Liver (tissue), 9 donors: ENCODE measurements around the gene GARIN3. TPM values are rescaled to one million over a fixed set of nuclear protein-coding genes. Genes with fewer than 3 reads are reported as not detected.
"Not testable (repeated sequence)": the region's sequence is repeated elsewhere in the genome, so short reads cannot be mapped to it uniquely, and the experiment has no call there.

Experiments used
- DNase-seq: peaks from one replicate; pipeline ENCODE4 v3.0.0-alpha.2; 2017; ENCODE audit warnings: low spot score
- H3K27ac ChIP-seq, 2 donors: one replicate each; pipeline ENCODE4 v1.7.0; 2013; ENCODE audit warnings: inconsistent platforms in 2 of 2, low read length in 2 of 2, control low read depth in 1 of 2, low read depth in 1 of 2, mild to moderate bottlenecking in 1 of 2
- H3K27me3 ChIP-seq, 4 donors: one replicate each; pipeline versions ENCODE4 v1.6.1 to v1.7.0; 2013; ENCODE audit warnings: low read length in 3 of 4, inconsistent platforms in 1 of 4, mild to moderate bottlenecking in 1 of 4, moderate library complexity in 1 of 4; ENCODE audit not compliant: control insufficient read depth in 4 of 4, insufficient read depth in 4 of 4
- H3K36me3 ChIP-seq, 4 donors: one replicate each; pipeline versions ENCODE4 v1.6.1 to v1.7.0; 2013; ENCODE audit warnings: low read length in 3 of 4, mild to moderate bottlenecking in 3 of 4, low read depth in 1 of 4, moderate library complexity in 1 of 4; ENCODE audit not compliant: control insufficient read depth in 4 of 4, insufficient read depth in 3 of 4
- H3K4me1 ChIP-seq, 4 donors: one replicate each; pipeline versions ENCODE4 v1.6.1 to v1.7.0; 2013; ENCODE audit warnings: low read length in 3 of 4, mild to moderate bottlenecking in 3 of 4, moderate library complexity in 1 of 4; ENCODE audit not compliant: control insufficient read depth in 4 of 4, insufficient read depth in 4 of 4
- H3K4me3 ChIP-seq, 3 donors: one replicate each; pipeline versions ENCODE4 v1.6.1 to v1.7.0; 2013; ENCODE audit warnings: low read length in 3 of 3, control low read depth in 1 of 3, low read depth in 1 of 3, mild to moderate bottlenecking in 1 of 3
- H3K9ac ChIP-seq, 2 donors: one replicate each; pipeline ENCODE4 v1.7.0; 2013; ENCODE audit warnings: low read length in 2 of 2, mild to moderate bottlenecking in 2 of 2, moderate library complexity in 2 of 2, control low read depth in 1 of 2, low read depth in 1 of 2
- H3K9me3 ChIP-seq, 4 donors: one replicate each; pipeline versions ENCODE4 v1.6.1 to v1.7.0; 2013; ENCODE audit warnings: low read length in 3 of 4; ENCODE audit not compliant: control insufficient read depth in 4 of 4
- EGR1 ChIP-seq, 2 donors: IDR thresholded peaks; 2 replicates each; pipeline ENCODE4 v1.6.1; 2016 to 2018; ENCODE audit warnings: antibody characterized with exemption in 2 of 2, low read depth in 2 of 2
- FOXA1 ChIP-seq: IDR thresholded peaks from 2 replicates; pipeline ENCODE4 v1.6.1; 2016; ENCODE audit warnings: antibody characterized with exemption
- FOXA2 ChIP-seq: IDR thresholded peaks from 2 replicates; pipeline ENCODE4 v1.6.1; 2016; ENCODE audit warnings: antibody characterized with exemption
- HNF4A ChIP-seq, 2 donors: conservative IDR thresholded peaks; 2 replicates each; pipeline ENCODE4 v1.6.1; 2016; ENCODE audit warnings: antibody characterized with exemption in 2 of 2, mild to moderate bottlenecking in 2 of 2
- HNF4G ChIP-seq: IDR thresholded peaks from 2 replicates; pipeline ENCODE4 v1.6.1; 2016; ENCODE audit warnings: antibody characterized with exemption
- JUND ChIP-seq, 2 donors: IDR thresholded peaks; 2 replicates each; pipeline ENCODE4 v1.6.1; 2016; ENCODE audit warnings: antibody characterized with exemption in 2 of 2
- NR2F2 ChIP-seq: IDR thresholded peaks from 2 replicates; pipeline ENCODE4 v1.6.1; 2016; ENCODE audit warnings: antibody characterized with exemption
- RAD21 ChIP-seq, 2 donors: IDR thresholded peaks; 2 replicates each; pipeline ENCODE4 v1.6.1; 2016; ENCODE audit warnings: antibody characterized with exemption in 2 of 2, mild to moderate bottlenecking in 2 of 2
- RXRA ChIP-seq, 2 donors: IDR thresholded peaks; 2 replicates each; pipeline ENCODE4 v1.6.1; 2017 to 2018; ENCODE audit warnings: antibody characterized with exemption in 2 of 2, mild to moderate bottlenecking in 1 of 2
- SP1 ChIP-seq: IDR thresholded peaks from 2 replicates; pipeline ENCODE4 v1.6.1; 2018; ENCODE audit warnings: antibody characterized with exemption, mild to moderate bottlenecking
- WGBS: extraction: QIAGEN DNeasy Blood & Tissue Kit; methylation state at CpG from one replicate; pipeline ENCODE4 v1.1.7; 2013; 5-methylcytosine and 5-hydroxymethylcytosine counted together
- polyA plus RNA-seq, 2 donors: library from polyadenylated mRNA; stranded (reverse) in 1 of 2; unstranded in 1 of 2; fragments of 200-250 nt in 1 of 2; fragments of >200 nt in 1 of 2; fragmentation: Nextera tagmentation in 1 of 2; extraction: Ambion mirVana in 1 of 2; gene quantifications; one replicate each; pipeline versions ENCODE4 v1.2.1 to v1.2.3, GENCODE V29; 2013 to 2015
- total RNA-seq, 2 donors: library from RNA; depleted of rRNA; stranded (reverse); fragments of >200 nt; gene quantifications; one replicate each; pipeline ENCODE4 v1.2.3, GENCODE V29; 2014
- TF ChIP-seq, protein P1 (sequence below): IDR thresholded peaks from 2 replicates; pipeline ENCODE4 v1.6.1; 2016; ENCODE audit warnings: antibody characterized with exemption
- TF ChIP-seq, protein P2 (sequence below): IDR thresholded peaks from 2 replicates; pipeline ENCODE4 v1.6.1; 2016; ENCODE audit warnings: antibody characterized with exemption, mild to moderate bottlenecking
- donor health status: healthy.
- donor health status: healthy.
- donor health status: healthy.
- donor health status: healthy.
- donor health status: healthy.

GARIN3 gene
- total and polyA plus RNA-seq, 4 donors = not detected

DNA sequence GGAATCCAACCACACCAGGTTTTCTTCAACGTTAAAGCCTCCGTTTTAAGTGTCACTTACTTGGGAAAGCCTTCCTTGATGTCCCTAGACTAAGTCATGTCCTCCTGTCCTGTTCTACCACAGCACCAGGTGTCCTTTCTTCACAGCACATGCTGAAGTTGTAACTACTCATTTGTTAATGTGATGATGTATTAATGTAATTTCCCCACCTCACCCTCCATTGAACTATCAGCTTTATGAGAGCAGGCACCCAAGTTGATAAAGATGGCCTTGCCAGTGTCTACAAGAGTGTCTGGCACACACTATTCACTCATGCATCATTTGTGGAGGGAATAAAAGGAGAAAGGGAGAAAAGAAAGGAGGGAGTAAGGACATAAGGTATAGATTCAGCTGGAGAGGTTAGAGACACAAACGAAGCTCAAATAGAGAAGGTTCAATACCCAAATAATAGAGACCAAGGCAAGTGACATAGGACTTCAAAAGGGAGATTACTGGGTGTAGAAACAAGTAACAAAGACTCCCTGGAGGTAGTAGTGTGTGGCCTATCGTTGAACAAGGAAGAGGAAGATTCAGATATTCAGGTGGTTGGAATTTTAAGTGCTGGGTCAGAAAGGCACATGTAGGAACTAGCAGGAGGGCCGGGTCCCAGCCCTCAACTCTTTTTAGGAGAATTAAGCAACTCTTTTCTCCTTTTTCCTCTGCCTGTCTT, 21.1 kb upstream of the GARIN3 start:
- H3K4me3 ChIP-seq = no peak overlapping the region
- TF ChIP-seq EGR1 (IDR thresholded peaks at IDR 0.05; ENCODE audit: low read depth in 2 of 2) = no peak
- TF ChIP-seq, protein P1, sequence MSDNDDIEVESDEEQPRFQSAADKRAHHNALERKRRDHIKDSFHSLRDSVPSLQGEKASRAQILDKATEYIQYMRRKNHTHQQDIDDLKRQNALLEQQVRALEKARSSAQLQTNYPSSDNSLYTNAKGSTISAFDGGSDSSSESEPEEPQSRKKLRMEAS = no peak
- no peak for TF ChIP-seq JUND (IDR thresholded peaks at IDR 0.05)
- no peak for TF ChIP-seq SP1
- no peak for TF ChIP-seq RXRA (IDR thresholded peaks at IDR 0.05)
- TF ChIP-seq FOXA2 = no peak
- TF ChIP-seq FOXA1 = no peak
- TF ChIP-seq NR2F2 = no peak
- TF ChIP-seq HNF4A (conservative IDR thresholded peaks at IDR 0.05) = no peak
- TF ChIP-seq, protein P2, sequence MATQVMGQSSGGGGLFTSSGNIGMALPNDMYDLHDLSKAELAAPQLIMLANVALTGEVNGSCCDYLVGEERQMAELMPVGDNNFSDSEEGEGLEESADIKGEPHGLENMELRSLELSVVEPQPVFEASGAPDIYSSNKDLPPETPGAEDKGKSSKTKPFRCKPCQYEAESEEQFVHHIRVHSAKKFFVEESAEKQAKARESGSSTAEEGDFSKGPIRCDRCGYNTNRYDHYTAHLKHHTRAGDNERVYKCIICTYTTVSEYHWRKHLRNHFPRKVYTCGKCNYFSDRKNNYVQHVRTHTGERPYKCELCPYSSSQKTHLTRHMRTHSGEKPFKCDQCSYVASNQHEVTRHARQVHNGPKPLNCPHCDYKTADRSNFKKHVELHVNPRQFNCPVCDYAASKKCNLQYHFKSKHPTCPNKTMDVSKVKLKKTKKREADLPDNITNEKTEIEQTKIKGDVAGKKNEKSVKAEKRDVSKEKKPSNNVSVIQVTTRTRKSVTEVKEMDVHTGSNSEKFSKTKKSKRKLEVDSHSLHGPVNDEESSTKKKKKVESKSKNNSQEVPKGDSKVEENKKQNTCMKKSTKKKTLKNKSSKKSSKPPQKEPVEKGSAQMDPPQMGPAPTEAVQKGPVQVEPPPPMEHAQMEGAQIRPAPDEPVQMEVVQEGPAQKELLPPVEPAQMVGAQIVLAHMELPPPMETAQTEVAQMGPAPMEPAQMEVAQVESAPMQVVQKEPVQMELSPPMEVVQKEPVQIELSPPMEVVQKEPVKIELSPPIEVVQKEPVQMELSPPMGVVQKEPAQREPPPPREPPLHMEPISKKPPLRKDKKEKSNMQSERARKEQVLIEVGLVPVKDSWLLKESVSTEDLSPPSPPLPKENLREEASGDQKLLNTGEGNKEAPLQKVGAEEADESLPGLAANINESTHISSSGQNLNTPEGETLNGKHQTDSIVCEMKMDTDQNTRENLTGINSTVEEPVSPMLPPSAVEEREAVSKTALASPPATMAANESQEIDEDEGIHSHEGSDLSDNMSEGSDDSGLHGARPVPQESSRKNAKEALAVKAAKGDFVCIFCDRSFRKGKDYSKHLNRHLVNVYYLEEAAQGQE = no peak
- no peak overlapping the region for H3K9ac ChIP-seq
- no peaks in the 10 kb centered on the region for H3K4me1 ChIP-seq
- WGBS = 54% methylated on average over 5 of the region's 5 CpGs
- H3K9me3 ChIP-seq = no peaks in the 10 kb centered on the region
- H3K27ac ChIP-seq = no peak overlapping the region
- DNase-seq = no peak
- no peaks in the 10 kb centered on the region for H3K27me3 ChIP-seq
- H3K36me3 ChIP-seq = no peaks in the 10 kb centered on the region

DNA sequence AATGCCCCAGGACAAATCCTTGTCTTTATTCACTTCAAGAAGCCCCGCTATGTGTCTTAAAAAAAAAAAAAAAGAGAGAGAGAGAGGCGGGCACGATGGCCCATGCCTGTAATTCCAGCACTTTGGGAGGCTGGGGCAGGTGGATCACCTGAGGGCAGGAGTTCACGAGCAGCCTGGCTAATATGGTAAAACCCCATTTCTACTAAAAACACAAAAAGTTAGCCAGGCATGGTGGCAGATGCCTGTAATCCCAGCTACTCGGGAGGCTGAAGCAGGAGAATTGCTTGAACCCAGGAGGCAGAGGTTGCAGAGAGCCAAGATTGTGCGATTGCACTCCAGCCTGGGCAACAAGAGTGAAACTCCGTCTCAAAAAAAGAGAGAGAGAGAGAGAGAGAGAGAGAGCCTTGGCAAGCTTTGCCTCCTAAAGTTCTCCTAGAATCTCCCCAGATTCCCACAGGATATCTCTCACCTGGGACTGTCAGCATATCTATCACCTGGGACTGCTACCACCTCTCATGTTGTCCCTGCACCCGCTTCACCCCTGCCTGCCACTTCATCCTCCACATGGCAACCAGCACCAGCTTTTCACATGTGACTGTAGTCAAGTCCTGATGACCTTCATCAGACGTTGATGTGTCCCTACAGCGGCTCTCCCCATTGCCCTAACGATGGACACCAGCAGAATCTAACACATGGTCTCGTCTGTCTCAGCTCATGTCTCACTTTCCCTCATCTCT, 20.4 kb upstream of the GARIN3 start:
- TF ChIP-seq HNF4G (no peak), RAD21 (IDR thresholded peaks at IDR 0.05) (no peak), HNF4A (conservative IDR thresholded peaks at IDR 0.05) (no peak)
- TF ChIP-seq, protein P1 = no peak
- H3K27me3 ChIP-seq = no peaks in the 10 kb centered on the region
- H3K27ac ChIP-seq = no peak overlapping the region
- H3K9me3 ChIP-seq = no peaks in the 10 kb centered on the region
- WGBS = 84% methylated on average over 12 of the region's 12 CpGs
- H3K4me1 ChIP-seq = no peaks in the 10 kb centered on the region
- H3K4me3 ChIP-seq = no peak overlapping the region
- no peak for DNase-seq
- no peak overlapping the region for H3K9ac ChIP-seq
- H3K36me3 ChIP-seq = no peaks in the 10 kb centered on the region

- not testable (repeated sequence) for H3K9ac ChIP-seq, H3K4me3 ChIP-seq, H3K9me3 ChIP-seq, H3K27ac ChIP-seq, H3K4me1 ChIP-seq, DNase-seq, H3K27me3 ChIP-seq, H3K36me3 ChIP-seq
- 93% methylated on average over 6 of the region's 6 CpGs for WGBS
Observed at GRCh38 chr5:157185122-157185521, 19.1 kb upstream of the GARIN3 start.
